HG02678 (cell line): ENCODE measurements around the gene BIN1.

Experiments
- ATAC-seq: cut with Tn5 transposase; IDR thresholded peaks from one replicate; pipeline ENCODE4 v1.9.1; 2021; ENCODE audit warnings: mild to moderate bottlenecking, moderate library complexity; ENCODE audit not compliant: unreplicated experiment

Gene BIN1

GRCh38 chr2:127076924-127077323, 30.0 kb downstream of the BIN1 start:
- ATAC-seq, result no peak

GRCh38 chr2:127076290-127076689, 30.7 kb downstream of the BIN1 start:
- ATAC-seq, result no peak

GRCh38 chr2:127075821-127076220, 31.1 kb downstream of the BIN1 start:
- ATAC-seq, result no peak

- ATAC-seq, result no peak
These were observed 32.0 kb downstream of the BIN1 start for GRCh38 chr2:127074936-127075335.

- no peak for ATAC-seq
These were observed 32.6 kb downstream of the BIN1 start for GRCh38 chr2:127074358-127074757.

- ATAC-seq, result no peak
These were observed 34.0 kb downstream of the BIN1 start for GRCh38 chr2:127072970-127073369.

- no peak for ATAC-seq
These were observed 34.6 kb downstream of the BIN1 start for GRCh38 chr2:127072396-127072795.

- ATAC-seq, result no peak
These were observed 35.0 kb downstream of the BIN1 start for GRCh38 chr2:127071901-127072328.

- no peak for ATAC-seq
These were observed 36.7 kb downstream of the BIN1 start for GRCh38 chr2:127070221-127070620.

- ATAC-seq, result no peak
These were observed 37.4 kb downstream of the BIN1 start for GRCh38 chr2:127069536-127069935.

GRCh38 chr2:127069003-127069402, 38.0 kb downstream of the BIN1 start:
- no peak for ATAC-seq

- ATAC-seq, result no peak
These were observed 38.6 kb downstream of the BIN1 start for GRCh38 chr2:127068351-127068741.

- ATAC-seq, result no peak
These were observed 39.2 kb downstream of the BIN1 start for GRCh38 chr2:127067620-127068350.

GRCh38 chr2:127066942-127067341, 40.0 kb downstream of the BIN1 start:
- no peak for ATAC-seq

GRCh38 chr2:127065940-127066318, 41.0 kb downstream of the BIN1 start:
- ATAC-seq, result no peak

GRCh38 chr2:127065299-127065939, 41.5 kb downstream of the BIN1 start:
- ATAC-seq, result no peak

- ATAC-seq, result peak; percentile 88
These were observed 42.2 kb downstream of the BIN1 start for GRCh38 chr2:127064642-127065250.

- no peak for ATAC-seq
These were observed 43.0 kb downstream of the BIN1 start for GRCh38 chr2:127063701-127064590.

- no peak for ATAC-seq
These were observed 45.3 kb downstream of the BIN1 start for GRCh38 chr2:127061375-127062273.

GRCh38 chr2:127060264-127060945, 46.5 kb downstream of the BIN1 start:
- ATAC-seq, result no peak
